EL (cell line): Measurements from ENCODE around the gene CFAP100.

Experiments
- DNase-seq: peaks from one replicate; pipeline ENCODE4 v3.0.0-alpha.2; 2016

CFAP100 gene

GRCh38 chr3:126357295-126358037 is 37.2 kb upstream of the CFAP100 start, which contains the start of gene KLF15:
KLF15 (minus strand) TSS chr3:126357408; CDS start chr3:126352922, 4,486 bp downstream.
- DNase-seq, result peak; percentile 81

- peak; percentile 15 for DNase-seq
These were observed 36.5 kb upstream of the CFAP100 start for GRCh38 chr3:126358038-126358815.

- no peak for DNase-seq
These were observed 35.9 kb upstream of the CFAP100 start for GRCh38 chr3:126358816-126359181.

GRCh38 chr3:126360046-126360713 is 34.5 kb upstream of the CFAP100 start:
- DNase-seq, result no peak

GRCh38 chr3:126360714-126361060 is 34.0 kb upstream of the CFAP100 start:
- DNase-seq, result no peak

GRCh38 chr3:126361211-126361610 is 33.5 kb upstream of the CFAP100 start:
- no peak for DNase-seq

- DNase-seq, result no peak
These were observed 30.5 kb upstream of the CFAP100 start for GRCh38 chr3:126364130-126364695.

GRCh38 chr3:126364731-126365301 is 29.9 kb upstream of the CFAP100 start:
- no peak for DNase-seq

- no peak for DNase-seq
These were observed 29.1 kb upstream of the CFAP100 start for GRCh38 chr3:126365351-126366277.

GRCh38 chr3:126367316-126367805 is 27.3 kb upstream of the CFAP100 start:
- no peak for DNase-seq

GRCh38 chr3:126369490-126369889 is 25.2 kb upstream of the CFAP100 start:
- no peak for DNase-seq

- DNase-seq, result no peak
These were observed 24.7 kb upstream of the CFAP100 start for GRCh38 chr3:126370055-126370454.

GRCh38 chr3:126370606-126371005 is 24.1 kb upstream of the CFAP100 start:
- no peak for DNase-seq

- DNase-seq, result no peak
These were observed 23.5 kb upstream of the CFAP100 start for GRCh38 chr3:126371096-126371705.

GRCh38 chr3:126372413-126373145 is 22.1 kb upstream of the CFAP100 start:
- DNase-seq, result no peak

GRCh38 chr3:126373146-126373613 is 21.5 kb upstream of the CFAP100 start:
- DNase-seq, result no peak

GRCh38 chr3:126373682-126374601 is 20.8 kb upstream of the CFAP100 start:
- DNase-seq, result no peak

GRCh38 chr3:126375835-126376331 is 18.8 kb upstream of the CFAP100 start:
- DNase-seq, result no peak

- no peak for DNase-seq
These were observed 18.3 kb upstream of the CFAP100 start for GRCh38 chr3:126376444-126376843.
